Type B pancreatic cell (in vitro differentiated cells): ENCODE measurements around the gene KLF7. TPM values are rescaled to one million over a fixed set of nuclear protein-coding genes. Genes with fewer than 3 reads are reported as not detected.

Source experiments
- DNase-seq: peaks from one replicate; pipeline ENCODE4 v3.0.0; 2021; ENCODE audit warnings: mixed read lengths; ENCODE audit not compliant: unreplicated experiment; ENCODE audit errors: extremely low spot score
- H3K27ac Mint-ChIP-seq: 2 replicates; pipeline ENCODE4 v1.8.0; 2021; ENCODE audit warnings: mild to moderate bottlenecking, mixed read lengths
- H3K27me3 Mint-ChIP-seq: 2 replicates; pipeline ENCODE4 v1.8.0; 2021; ENCODE audit warnings: mixed read lengths
- H3K36me3 Mint-ChIP-seq: 2 replicates; pipeline ENCODE4 v1.8.0; 2021; ENCODE audit warnings: mixed read lengths
- H3K4me1 Mint-ChIP-seq: one replicate; pipeline ENCODE4 v1.8.0; 2021; ENCODE audit warnings: mixed read lengths; ENCODE audit not compliant: unreplicated experiment
- H3K4me3 Mint-ChIP-seq: 2 replicates; pipeline ENCODE4 v1.8.0; 2021; ENCODE audit warnings: mild to moderate bottlenecking, mixed read lengths
- H3K9me3 Mint-ChIP-seq: 2 replicates; pipeline ENCODE4 v1.8.0; 2021; ENCODE audit warnings: mixed read lengths
- CTCF ChIP-seq: fragments of 200-600 bp; sonication (generic); conservative IDR thresholded peaks from 2 replicates; pipeline ENCODE4 v1.5.0; 2021; ENCODE audit warnings: antibody characterized with exemption, mild to moderate bottlenecking
- total RNA-seq: library from RNA; stranded (reverse); gene quantifications from 2 replicates; pipeline ENCODE4 v1.2.1, GENCODE V29; 2021; ENCODE audit warnings: low replicate concordance

KLF7 gene
- total RNA-seq, 1 donor from 2014 or later: 20.3 TPM

- no peak for TF ChIP-seq CTCF
- no peaks in the 10 kb centered on the region for H3K36me3 Mint-ChIP-seq
- DNase-seq: no peak
- no peaks in the 10 kb centered on the region for H3K9me3 Mint-ChIP-seq
- H3K27me3 Mint-ChIP-seq: peaks cover 9% of the 10 kb centered on the region
- no peak overlapping the region for H3K27ac Mint-ChIP-seq
- no peak overlapping the region for H3K4me3 Mint-ChIP-seq
- H3K4me1 Mint-ChIP-seq: peaks cover 3% of the 10 kb centered on the region
These were observed 23.1 kb upstream of the KLF7 start for GRCh38 chr2:207188626-207189419.

- Mint-ChIP-seq H3K27me3 (peaks cover 9% of the 10 kb centered on the region), H3K4me3 (no peak overlapping the region), H3K27ac (no peak overlapping the region), H3K4me1 (peaks cover 3% of the 10 kb centered on the region), H3K9me3 (no peaks in the 10 kb centered on the region), H3K36me3 (no peaks in the 10 kb centered on the region)
- no peak for TF ChIP-seq CTCF
- no peak for DNase-seq
These were observed 19.6 kb upstream of the KLF7 start for GRCh38 chr2:207185372-207185771.

- H3K27me3 Mint-ChIP-seq: peaks cover 9% of the 10 kb centered on the region
- H3K4me1 Mint-ChIP-seq: peaks cover 3% of the 10 kb centered on the region
These were observed 19.0 kb upstream of the KLF7 start for GRCh38 chr2:207184768-207185167.

GRCh38 chr2:207184348-207184747 is 18.6 kb upstream of the KLF7 start:
- peaks cover 8% of the 10 kb centered on the region for H3K27me3 Mint-ChIP-seq
- peaks cover 3% of the 10 kb centered on the region for H3K4me1 Mint-ChIP-seq
- no peaks in the 10 kb centered on the region for H3K9me3 Mint-ChIP-seq
- no peak overlapping the region for H3K27ac Mint-ChIP-seq
- TF ChIP-seq CTCF: no peak
- no peak overlapping the region for H3K4me3 Mint-ChIP-seq
- DNase-seq: no peak
- H3K36me3 Mint-ChIP-seq: no peaks in the 10 kb centered on the region

More at GRCh38 chr2:207184768-207185167, 19.0 kb upstream of the KLF7 start:
- no peaks in the 10 kb centered on the region for H3K36me3 Mint-ChIP-seq
- DNase-seq: no peak
- no peaks in the 10 kb centered on the region for H3K9me3 Mint-ChIP-seq
- no peak overlapping the region for H3K4me3 Mint-ChIP-seq
- TF ChIP-seq CTCF: no peak
- no peak overlapping the region for H3K27ac Mint-ChIP-seq

GRCh38 chr2:207183506-207183905 is 17.8 kb upstream of the KLF7 start:
- Mint-ChIP-seq H3K4me1 (peaks cover under 1% of the 10 kb centered on the region), H3K4me3 (no peak overlapping the region), H3K27ac (no peak overlapping the region), H3K27me3 (peaks cover 5% of the 10 kb centered on the region), H3K36me3 (no peaks in the 10 kb centered on the region), H3K9me3 (no peaks in the 10 kb centered on the region)
- no peak for DNase-seq
- no peak for TF ChIP-seq CTCF
